Cerebellar nuclear complex (tissue), 1 donor: Measurements from ENCODE around the gene KCNN4.
"Not testable (repeated sequence)": the region's sequence is repeated elsewhere in the genome, so short reads cannot be mapped to it uniquely, and the experiment has no call there.

ENCODE experiments used
- DNase-seq, 2 experiments: peaks; one replicate each; lab custom pipeline; 2025; lab: John Stamatoyannopoulos, UW

The KCNN4 gene

GRCh38 chr19:43798546-43799409, 18.0 kb upstream of the KCNN4 start:
- DNase-seq = no peak

- no peak for DNase-seq
Measured at GRCh38 chr19:43798026-43798545, 17.3 kb upstream of the KCNN4 start.

DNA sequence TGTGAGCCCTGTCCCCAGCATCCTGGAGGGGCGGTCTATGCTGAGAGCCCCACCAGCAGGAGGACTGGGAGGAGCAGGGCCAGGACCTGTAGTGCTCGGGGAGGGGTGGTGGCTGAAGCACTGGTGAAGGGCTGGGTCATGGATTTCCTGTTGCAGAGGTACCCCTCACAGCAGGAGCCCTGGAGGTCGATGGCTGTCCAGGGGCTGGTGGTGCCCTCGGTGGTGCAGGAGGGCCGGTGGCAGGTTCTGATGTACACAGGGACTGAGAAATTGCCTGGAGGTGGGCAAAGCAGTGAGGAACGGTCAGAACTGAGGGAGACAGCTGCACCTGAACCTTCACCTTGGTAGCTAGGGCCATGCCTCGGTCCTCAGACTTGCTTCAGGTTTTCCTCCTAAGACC, 16.8 kb upstream of the KCNN4 start:
- DNase-seq = no peak

- no peak for DNase-seq
Measured at GRCh38 chr19:43797118-43797517, 16.3 kb upstream of the KCNN4 start.

GRCh38 chr19:43790587-43790986, 9.8 kb upstream of the KCNN4 start:
- DNase-seq = no peak

- no peak for DNase-seq
Measured at GRCh38 chr19:43789029-43789428, 8.3 kb upstream of the KCNN4 start.

DNA sequence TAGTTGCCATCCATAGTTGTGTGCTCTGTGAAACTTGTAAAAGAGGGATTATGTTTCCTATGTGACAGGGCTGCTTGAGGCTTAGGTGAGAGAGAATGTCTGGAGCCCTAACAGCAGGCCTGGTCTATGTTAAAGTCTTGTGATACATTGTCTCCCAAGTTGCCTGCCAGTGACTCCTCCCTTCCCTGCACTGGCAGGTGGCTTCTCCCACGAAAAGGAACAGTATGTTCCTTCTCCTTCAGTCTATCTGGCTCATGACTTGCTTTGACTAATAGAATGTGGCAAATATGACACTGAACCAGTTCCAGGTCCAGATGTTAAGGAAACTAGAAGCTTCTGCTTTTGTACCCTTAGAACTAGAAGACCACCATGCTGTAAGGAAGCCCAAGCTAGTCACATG, 5.9 kb upstream of the KCNN4 start:
- DNase-seq = no peak

DNA sequence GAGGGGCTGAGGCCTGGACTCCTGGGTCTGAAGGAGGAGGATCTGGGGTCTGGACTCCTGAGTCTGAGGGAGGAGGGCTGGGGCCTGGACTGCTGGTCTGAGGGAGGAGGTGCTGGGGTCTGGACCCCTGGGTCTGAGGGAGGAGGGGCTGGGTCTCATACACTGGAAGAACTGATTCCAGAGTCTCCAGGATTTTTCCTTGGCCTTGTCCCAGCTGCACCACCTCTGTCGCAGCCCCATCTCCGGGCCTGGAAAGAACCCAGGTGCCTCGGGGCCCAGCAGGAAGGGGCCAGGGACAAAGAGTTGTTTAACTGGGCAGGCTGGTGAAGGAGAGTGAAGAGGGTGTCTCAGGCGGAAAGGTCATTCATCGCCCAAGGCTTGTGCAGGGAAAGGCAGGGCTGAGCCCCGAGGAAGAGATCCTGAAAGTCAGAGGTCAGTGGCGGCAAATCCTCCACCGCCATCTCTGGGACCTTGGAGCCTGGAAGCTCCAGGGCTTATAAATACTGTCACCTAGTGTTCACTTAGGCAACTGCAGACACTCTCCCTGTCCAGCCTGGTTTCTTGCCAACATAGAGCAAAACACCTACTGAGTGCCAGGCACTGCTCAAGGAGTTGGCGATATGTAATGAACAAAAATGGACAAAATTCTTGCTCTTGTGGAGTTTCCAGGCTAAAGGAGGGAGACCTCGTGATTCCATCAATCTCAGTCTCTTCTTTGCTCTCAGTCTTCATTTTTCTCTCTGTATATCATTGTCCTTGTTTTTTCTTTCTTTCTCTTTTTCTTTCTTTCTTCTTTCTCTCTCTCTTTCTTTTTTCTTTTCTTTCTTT, 4.4 kb upstream of the KCNN4 start:
- DNase-seq = peak in 1 of 2 experiments; percentile 2

- DNase-seq = no peak
Measured at GRCh38 chr19:43784241-43784980, 3.6 kb upstream of the KCNN4 start.

- no peak for DNase-seq
Measured at GRCh38 chr19:43783636-43784035, 2.9 kb upstream of the KCNN4 start.

DNA sequence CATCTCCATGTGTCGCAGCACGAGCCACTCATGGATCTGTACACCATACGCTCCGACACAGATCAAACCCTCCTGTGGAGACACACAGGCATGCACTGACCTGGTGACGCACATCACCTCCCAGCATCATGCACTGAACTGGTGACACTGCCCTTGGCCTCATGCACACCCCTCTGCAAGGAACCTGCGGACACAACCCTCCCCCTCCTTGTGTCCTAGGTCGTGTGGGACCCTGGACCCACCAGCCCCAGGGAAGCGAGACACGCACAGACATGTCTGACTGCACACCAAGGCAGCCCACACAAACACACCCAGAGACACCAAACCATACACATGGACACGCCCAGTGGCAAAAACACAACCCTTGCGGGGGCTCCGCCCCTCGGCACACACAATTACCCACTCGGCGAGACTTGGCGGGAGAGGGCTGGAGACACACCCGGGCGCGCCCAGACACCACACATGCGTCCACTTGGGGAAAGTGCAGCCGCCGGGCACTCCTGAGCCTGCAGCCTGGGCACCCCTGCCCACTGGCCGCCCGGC, 2.0 kb upstream of the KCNN4 start:
- DNase-seq = no peak

GRCh38 chr19:43782311-43782660, 1.5 kb upstream of the KCNN4 start:
- no peak for DNase-seq

GRCh38 chr19:43781630-43782310, 997 bp upstream of the KCNN4 start:
- DNase-seq = no peak

- DNase-seq = no peak
Measured at GRCh38 chr19:43779820-43780219, 953 bp downstream of the KCNN4 start.

DNA sequence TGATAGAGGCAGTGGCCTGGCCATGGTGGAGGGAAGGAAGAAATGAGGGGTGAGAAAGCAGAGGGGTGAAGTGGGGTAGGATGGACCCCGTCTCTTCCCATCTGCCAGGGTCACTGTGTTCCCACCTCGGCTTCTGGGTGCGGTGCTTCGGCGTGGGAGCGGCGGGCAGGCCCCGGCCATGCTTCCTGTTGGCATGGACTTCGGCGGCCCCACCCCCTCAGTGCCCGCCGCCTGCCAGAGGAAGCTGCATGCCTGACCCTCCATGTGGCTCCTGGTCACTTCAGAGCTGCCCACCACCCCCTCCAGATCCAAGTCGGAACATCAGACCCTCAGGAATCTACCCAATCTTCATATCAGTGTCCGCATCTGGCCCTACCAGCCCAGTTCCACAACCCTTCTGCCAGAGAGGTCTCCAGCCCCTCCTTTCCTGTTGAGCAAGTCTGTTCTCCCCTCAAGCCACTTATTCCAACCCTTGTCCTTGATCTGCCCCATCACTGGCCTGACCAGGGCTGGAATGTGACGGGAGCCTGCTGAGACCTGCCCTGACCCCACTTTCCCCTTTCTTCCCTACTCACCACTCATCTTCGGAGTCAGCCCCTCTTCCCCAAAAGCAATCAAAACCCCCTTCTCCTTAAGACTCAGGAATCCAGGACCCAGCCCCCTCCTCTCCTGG, 1.5 kb downstream of the KCNN4 start:
- DNase-seq = no peak

DNA sequence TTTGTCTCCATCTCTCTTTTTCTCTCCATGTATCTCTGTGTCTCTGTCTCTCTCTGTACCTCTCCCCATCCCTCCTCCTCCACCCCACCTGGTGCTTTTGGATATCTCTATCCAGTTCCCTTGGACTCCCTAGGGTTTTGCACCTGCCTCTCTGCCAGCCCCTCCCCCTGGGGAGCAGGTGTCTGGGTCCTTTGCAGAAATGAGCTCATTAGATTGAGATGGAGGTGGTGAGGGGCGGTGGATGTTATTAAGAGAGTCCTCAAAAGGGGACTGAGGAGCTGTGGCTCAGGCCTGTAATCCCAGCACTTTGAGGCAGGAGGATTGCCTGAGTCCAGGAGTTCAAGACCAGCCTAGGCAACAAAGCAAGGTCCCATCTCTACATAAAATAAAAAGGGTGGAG, 2.1 kb downstream of the KCNN4 start:
- DNase-seq = no peak

DNA sequence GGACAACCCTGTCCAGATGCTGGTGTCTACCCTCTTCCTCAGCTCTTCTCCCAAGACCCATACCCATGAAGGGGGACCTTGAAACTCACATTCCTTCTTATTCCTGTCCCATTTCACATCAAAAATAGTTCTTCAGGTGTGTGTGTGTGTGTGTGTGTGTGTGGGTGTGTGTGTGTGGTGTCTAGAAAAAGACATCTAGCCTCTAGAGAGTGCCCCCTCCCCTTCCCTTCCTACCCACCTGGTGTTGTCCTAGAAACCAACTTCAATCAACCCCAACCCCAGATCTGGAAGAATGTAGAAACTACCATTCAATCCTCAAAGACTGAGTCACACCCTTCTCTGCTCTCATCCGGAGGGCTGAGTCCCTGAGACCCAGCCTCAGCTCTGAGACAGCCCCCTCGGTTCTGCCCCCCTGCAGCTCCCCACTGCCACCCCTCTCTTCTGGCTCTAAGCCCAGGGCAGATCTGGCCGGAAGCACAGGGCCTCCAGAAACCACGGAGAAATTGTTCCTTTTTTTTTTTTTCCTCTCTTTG, 3.5 kb downstream of the KCNN4 start:
- DNase-seq = no peak

DNA sequence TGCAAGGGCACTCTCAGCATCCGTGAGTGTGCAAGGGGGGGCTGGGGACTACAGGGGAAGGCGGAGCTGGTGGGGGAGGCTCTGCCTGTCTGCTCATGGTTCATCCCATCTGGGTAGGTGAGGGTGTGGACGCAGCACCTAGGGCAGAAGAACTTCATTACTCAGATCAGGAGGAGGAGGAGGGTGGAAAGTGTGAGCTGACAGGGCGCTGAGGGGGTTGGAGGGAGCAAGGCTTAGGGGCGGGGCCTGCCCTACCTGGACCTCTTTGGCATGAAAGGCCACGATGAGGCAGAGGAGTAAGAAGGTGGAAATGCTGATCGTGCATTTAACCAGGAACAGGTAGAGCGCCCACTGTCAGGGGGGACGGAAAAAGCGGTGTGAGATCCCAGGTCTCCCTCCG, 4.5 kb downstream of the KCNN4 start:
- DNase-seq = no peak

- no peak for DNase-seq
Measured at GRCh38 chr19:43775299-43775890, 5.4 kb downstream of the KCNN4 start.

DNA sequence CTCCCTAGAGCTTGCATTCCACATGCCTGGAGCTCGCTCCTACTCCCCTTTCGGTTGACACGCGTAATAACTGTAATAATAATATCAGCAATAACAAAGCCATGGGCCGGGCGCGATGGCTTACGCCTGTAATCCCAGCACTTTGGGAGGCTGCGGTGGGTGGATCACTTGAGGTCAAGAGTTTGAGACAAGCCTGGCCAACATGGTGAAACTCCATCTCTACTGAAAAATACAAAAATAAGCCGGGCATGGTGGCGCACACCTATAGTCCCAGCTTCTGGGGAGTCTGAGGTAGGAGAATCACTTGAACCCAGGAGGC, 5.9 kb downstream of the KCNN4 start:
- DNase-seq = not testable (repeated sequence)
